HCT116 (cell line): ENCODE data around the gene MYADML2.

Experiments
- CTCF ChIP-seq, 3 experiments: fragments of 200-600 bp in 1 of 3; sonication (generic) in 1 of 3; IDR thresholded peaks in 2 of 3; conservative IDR thresholded peaks in 1 of 3; 2 replicates each; pipeline ENCODE4 v1.5.1; 2012 to 2017; ENCODE audit warnings: low read depth in 2 of 3, low read length in 2 of 3, antibody characterized with exemption in 1 of 3, borderline replicate concordance in 1 of 3, control low read depth in 1 of 3, mild to moderate bottlenecking in 1 of 3, mixed read lengths in 1 of 3, mixed run types in 1 of 3, moderate library complexity in 1 of 3; ENCODE audit not compliant: insufficient read depth in 1 of 3
- ELF1 ChIP-seq: IDR thresholded peaks from 2 replicates; pipeline ENCODE4 v1.6.1; 2012; ENCODE audit warnings: low read depth, borderline replicate concordance
- EZH2 ChIP-seq: fragments of 200-600 bp; sonication (generic); IDR thresholded peaks from 2 replicates; pipeline ENCODE4 v1.6.1; 2017; ENCODE audit warnings: antibody characterized with exemption, mixed run types
- EZH2phosphoT487 ChIP-seq: fragments of 200-600 bp; IDR thresholded peaks from 2 replicates; pipeline ENCODE4 v1.6.1; 2018; ENCODE audit warnings: antibody characterized with exemption, borderline replicate concordance
- MAX ChIP-seq: IDR thresholded peaks from 2 replicates; pipeline ENCODE4 v1.6.1; 2012
- POLR2AphosphoS5 ChIP-seq: IDR thresholded peaks from 2 replicates; pipeline ENCODE4 v1.6.1; 2011; ENCODE audit warnings: mild to moderate bottlenecking, low read depth, low read length, moderate library complexity
- REST ChIP-seq: IDR thresholded peaks from 2 replicates; pipeline ENCODE4 v1.6.1; 2012; ENCODE audit warnings: low read depth

GRCh38 chr17:81983639-81984373 lies 36.8 kb upstream of the MYADML2 start:
- no peak for TF ChIP-seq MAX
- TF ChIP-seq EZH2phosphoT487: no peak
- no peak for TF ChIP-seq POLR2AphosphoS5
- TF ChIP-seq CTCF (IDR thresholded peaks at IDR 0.05 in 2 of 3, conservative IDR thresholded peaks at IDR 0.05 in 1 of 3; ENCODE audit: borderline replicate concordance in 1 of 3, insufficient read depth in 1 of 3, low read depth in 2 of 3, low read length in 2 of 3): no peak
- TF ChIP-seq ELF1: no peak
- TF ChIP-seq REST: no peak
- no peak for TF ChIP-seq EZH2
